Brain microvascular endothelial cell (primary cell): Measurements from ENCODE around the gene ARVCF.
"Not testable (repeated sequence)": the region's sequence is repeated elsewhere in the genome, so short reads cannot be mapped to it uniquely, and the experiment has no call there.

ENCODE experiments used
- DNase-seq: peaks from one replicate; pipeline ENCODE4 v3.0.0-alpha.2; 2020
- H3K27ac ChIP-seq: fragments of 250-450 bp; sonication (Bioruptor Pico); 2 replicates; pipeline ENCODE4 v1.5.1; 2020; ENCODE audit warnings: mild to moderate bottlenecking, moderate library complexity
- H3K27me3 ChIP-seq: fragments of 250-450 bp; sonication (Bioruptor Pico); replicated peaks from 2 replicates; pipeline ENCODE4 v1.5.1; 2020; ENCODE audit warnings: mild to moderate bottlenecking
- H3K36me3 ChIP-seq: fragments of 250-450 bp; sonication (Bioruptor Pico); replicated peaks from 2 replicates; pipeline ENCODE4 v1.5.1; 2020; ENCODE audit warnings: mild to moderate bottlenecking
- H3K4me3 ChIP-seq: 2 replicates; pipeline ENCODE4 v1.5.1; 2011; ENCODE audit warnings: low read depth, mild to moderate bottlenecking, control low read depth, low read length, moderate library complexity
- in situ Hi-C: cut with HindIII; loops from 2 replicates; pipeline ENCODE4 v1.10.0; 2017; ENCODE audit warnings: low sequenced_read_pairs, low pct_ligation_motif_present
- TF ChIP-seq, protein P1 (sequence below): IDR thresholded peaks from 2 replicates; pipeline ENCODE4 v1.5.1; 2011; ENCODE audit warnings: low read depth, mild to moderate bottlenecking, moderate library complexity, low read length, control low read depth, inconsistent platforms; ENCODE audit errors: missing control alignments

Gene ARVCF

DNA sequence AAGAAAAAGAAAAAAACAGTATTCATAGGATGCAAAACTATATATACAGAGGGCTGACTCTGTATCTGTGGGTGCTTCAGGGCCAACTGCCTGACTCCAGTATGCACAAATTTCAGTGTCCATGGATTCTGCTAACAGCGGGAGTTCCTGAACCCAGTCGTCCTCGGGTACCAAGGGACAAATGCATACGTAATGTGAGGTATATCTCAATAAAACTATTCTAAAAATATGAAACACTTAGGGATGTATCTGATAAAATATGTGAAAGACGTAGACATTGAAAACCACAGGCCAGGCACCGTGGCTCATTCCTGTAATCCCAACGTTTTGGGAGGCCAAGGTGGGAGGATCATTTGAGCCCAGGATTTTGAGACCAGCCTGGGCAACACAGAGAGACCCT lies 88.9 kb downstream of the ARVCF start:
- Histone ChIP-seq H3K27me3 (no peaks in the 10 kb centered on the region), H3K4me3 (no peak overlapping the region), H3K27ac (no peak overlapping the region), H3K36me3 (no peaks in the 10 kb centered on the region)
- TF ChIP-seq, protein P1, sequence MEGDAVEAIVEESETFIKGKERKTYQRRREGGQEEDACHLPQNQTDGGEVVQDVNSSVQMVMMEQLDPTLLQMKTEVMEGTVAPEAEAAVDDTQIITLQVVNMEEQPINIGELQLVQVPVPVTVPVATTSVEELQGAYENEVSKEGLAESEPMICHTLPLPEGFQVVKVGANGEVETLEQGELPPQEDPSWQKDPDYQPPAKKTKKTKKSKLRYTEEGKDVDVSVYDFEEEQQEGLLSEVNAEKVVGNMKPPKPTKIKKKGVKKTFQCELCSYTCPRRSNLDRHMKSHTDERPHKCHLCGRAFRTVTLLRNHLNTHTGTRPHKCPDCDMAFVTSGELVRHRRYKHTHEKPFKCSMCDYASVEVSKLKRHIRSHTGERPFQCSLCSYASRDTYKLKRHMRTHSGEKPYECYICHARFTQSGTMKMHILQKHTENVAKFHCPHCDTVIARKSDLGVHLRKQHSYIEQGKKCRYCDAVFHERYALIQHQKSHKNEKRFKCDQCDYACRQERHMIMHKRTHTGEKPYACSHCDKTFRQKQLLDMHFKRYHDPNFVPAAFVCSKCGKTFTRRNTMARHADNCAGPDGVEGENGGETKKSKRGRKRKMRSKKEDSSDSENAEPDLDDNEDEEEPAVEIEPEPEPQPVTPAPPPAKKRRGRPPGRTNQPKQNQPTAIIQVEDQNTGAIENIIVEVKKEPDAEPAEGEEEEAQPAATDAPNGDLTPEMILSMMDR = no peak
- DNase-seq = no peak
- in situ Hi-C loops = no loop called here

DNA sequence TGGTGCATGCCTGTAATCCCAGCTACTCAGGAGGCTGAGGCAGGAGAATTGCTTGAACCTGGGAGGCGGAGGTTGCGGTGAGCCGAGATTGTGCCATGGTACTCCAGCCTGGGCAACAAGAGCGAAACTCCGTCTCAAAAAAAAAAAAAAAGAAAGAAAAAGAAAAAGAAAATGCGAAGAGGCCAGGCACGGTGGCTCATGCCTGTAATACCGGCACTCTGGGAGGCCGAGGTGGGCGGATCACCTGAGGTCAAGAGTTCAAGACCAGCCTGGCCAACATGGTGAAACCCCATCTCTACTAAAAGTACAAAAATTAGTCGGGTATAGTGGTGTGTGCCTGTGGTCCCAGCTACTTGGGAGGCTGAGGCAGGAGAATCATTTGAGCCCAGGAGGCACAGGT lies 90.6 kb downstream of the ARVCF start:
- H3K36me3 ChIP-seq, DNase-seq, in situ Hi-C loops, H3K27ac ChIP-seq, H3K4me3 ChIP-seq, H3K27me3 ChIP-seq: not testable (repeated sequence)

DNA sequence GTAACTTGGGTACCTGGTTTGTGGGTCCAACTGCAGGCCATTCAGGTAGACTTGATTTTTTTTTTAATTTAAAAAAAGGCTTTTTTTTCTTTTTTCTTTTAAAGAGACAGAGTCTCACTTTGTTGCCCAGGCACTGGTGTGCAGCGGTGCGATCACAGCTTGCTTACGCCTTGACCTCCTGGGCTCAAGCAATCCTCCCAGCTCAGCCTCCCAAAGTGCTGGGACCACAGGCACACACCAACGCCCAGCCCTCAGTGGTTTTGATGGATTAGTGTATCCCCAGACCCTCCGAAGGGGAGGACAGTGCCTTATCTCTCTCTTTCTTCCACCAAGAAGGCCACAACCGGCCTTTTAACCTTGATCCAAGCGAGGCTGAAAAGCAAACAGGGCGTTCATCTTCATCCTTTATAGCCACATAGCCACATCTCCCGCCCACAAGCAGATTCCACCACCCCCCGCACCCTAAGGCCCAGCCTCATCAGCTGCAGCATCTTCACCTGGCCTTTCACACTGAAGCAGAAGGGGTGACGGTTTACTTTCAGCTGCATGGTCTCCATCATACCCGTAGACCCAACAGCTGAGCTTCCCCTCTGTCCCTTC lies 92.6 kb downstream of the ARVCF start:
- no peak overlapping the region for H3K27ac ChIP-seq
- no peaks in the 10 kb centered on the region for H3K27me3 ChIP-seq
- no peak overlapping the region for H3K4me3 ChIP-seq
- no peaks in the 10 kb centered on the region for H3K36me3 ChIP-seq
- in situ Hi-C loops = no loop called here
- DNase-seq = no peak
- TF ChIP-seq, protein P1 = no peak

DNA sequence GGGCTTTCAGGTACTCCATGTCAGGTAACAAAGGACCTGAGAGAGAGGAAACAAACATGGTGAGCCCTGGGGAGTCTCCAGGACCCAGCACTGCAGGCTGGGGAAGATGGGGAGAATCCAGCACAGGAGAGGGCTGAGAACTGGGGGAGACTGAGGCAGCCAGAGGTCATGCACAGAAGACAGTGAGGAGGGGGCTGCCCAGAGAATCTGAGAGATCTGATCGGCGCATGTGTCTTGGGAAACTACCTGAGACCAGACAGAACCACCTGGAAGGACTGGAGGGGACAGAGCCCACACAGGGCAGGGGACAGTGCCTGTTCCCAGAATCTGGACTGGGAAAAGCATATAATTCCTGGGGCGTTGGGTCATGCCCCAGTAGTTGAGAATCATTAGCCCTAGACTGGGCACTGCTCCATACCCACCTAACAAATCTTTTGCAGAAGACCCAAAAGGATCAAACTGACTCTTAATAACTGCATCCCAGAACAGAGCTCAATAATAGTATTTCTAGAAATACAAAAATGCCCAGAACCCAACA lies 95.0 kb downstream of the ARVCF start:
- H3K36me3 ChIP-seq = peaks cover 19% of the 10 kb centered on the region
- no peak for DNase-seq
- in situ Hi-C loops = no loop called here

More for the DNA sequence above, 95.0 kb downstream of the ARVCF start:
- Histone ChIP-seq H3K4me3 (no peak overlapping the region), H3K27me3 (no peaks in the 10 kb centered on the region), H3K27ac (no peak overlapping the region)
- TF ChIP-seq, protein P1 = no peak
